PC-9 (cell line): ENCODE measurements around the gene PPP1R3G.

Experiments
- CTCF ChIP-seq: fragments of 200-600 bp; sonication (generic); conservative IDR thresholded peaks from 2 replicates; pipeline ENCODE4 v1.6.1; 2017; ENCODE audit warnings: mixed run types, antibody characterized with exemption, mild to moderate bottlenecking, moderate library complexity
- EZH2 ChIP-seq: fragments of 200-600 bp; sonication (generic); IDR thresholded peaks from 2 replicates; pipeline ENCODE4 v1.8.0; 2017; ENCODE audit warnings: antibody characterized with exemption, low read depth

- TF ChIP-seq CTCF (no peak), EZH2 (no peak)
These were observed 5.5 kb downstream of the PPP1R3G start for GRCh38 chr6:5090603-5091002.
